Middle frontal gyrus (tissue), 1 donor: Measurements from ENCODE around the gene KCNQ5.

Experiments
- DNase-seq: peaks from one replicate; pipeline ENCODE4 v3.0.0-alpha.2; 2015; ENCODE audit warnings: low spot score; ENCODE audit errors: extremely low spot score

Gene KCNQ5

DNA sequence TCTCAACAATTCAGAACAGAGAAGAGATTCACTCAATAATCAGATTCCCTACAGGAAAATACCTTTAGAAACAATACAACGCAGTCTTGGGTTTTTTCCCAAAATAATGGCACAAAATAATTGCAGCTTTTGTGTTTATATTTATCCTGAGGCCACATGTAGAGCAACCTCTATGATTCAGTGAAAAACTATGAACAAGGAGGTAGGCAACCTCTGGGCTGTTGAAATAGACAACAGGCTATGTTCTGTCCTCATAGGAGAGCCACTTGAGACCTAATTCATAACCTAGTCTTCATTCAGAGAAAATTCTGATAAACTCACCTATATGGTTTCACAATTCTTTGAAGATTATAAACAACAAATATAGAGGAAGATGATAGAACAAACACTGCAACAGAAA, 485.2 kb downstream of the KCNQ5 start:
- DNase-seq: no peak

GRCh38 chr6:73108949-73109348, 487.1 kb downstream of the KCNQ5 start:
- no peak for DNase-seq

DNA sequence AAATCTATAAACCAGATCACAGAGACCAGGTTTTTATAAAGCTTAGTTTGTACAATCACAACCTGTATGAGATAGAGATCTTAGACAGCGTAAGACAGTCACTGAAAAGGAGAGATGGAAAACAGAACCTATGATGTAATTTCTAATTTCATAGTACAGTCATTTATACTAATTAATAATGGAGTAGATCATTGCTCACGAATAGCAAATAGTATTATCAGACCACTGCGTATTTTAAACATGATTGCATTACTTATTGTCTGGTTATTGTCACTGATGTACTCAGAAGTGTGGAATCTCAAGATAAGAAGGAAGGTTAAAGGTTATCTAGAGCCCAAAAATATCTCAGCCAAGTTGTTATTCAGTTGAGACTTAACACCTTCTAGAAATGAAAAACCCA, 487.8 kb downstream of the KCNQ5 start:
- DNase-seq: no peak

DNA sequence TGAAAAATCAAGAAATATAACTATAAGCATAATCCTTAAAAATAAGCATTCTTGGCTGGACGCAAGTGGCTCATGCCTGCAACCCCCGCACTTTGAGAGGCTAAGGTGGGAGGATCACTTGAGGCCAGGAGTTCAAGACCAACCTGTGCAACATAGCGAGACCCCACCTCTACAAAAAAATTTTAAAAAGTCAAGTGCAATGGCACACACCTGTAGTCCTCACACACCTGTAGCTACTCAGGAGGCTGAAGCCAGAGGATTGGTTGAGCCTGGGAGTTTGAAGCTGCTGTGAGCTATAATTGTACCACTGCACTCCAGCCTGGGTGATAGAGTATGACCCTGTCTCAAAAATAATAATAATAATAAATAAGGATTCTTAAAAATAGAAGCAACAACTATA, 494.5 kb downstream of the KCNQ5 start:
- no peak for DNase-seq

- DNase-seq: no peak
These were observed 499.6 kb downstream of the KCNQ5 start for GRCh38 chr6:73121421-73121993.

GRCh38 chr6:73123632-73124329, 501.9 kb downstream of the KCNQ5 start:
- DNase-seq: no peak

DNA sequence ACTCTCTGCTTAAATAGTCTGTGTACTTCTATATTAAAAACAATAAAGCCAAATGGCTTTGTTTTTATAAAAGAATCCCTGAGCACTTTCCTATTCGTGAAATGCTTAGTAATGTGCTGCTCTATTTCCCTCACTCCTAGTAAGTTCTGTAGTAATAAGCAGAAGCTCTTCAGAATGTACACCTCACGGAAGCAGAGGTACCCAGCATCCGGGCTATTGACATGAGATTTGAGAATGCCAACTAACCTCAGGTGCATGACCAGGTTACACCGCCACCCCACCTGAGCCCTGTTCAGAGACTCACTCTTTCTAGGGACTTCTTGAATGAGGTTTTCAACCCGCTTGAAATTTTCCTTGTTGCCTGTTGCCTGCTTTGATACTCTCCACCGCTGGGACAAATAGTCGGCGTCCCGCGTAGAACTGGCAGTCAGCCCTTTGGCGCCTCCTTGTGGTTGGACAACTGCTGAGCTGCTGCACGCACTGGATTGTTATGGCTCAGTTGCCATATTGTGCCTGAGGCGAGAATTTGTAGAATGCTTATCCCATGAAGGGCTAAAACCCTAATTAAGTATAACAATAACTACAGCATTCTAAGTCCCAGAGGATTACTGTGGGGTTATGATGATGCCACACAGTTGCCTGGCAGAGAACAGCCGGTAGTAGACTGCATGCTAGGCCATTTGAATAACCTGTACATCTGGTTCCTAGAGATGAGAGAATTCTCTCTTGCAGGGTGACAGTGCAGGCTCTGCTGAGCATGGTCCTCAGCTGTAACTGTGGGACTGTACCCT, 508.0 kb downstream of the KCNQ5 start:
- DNase-seq: peak; percentile 41

DNA sequence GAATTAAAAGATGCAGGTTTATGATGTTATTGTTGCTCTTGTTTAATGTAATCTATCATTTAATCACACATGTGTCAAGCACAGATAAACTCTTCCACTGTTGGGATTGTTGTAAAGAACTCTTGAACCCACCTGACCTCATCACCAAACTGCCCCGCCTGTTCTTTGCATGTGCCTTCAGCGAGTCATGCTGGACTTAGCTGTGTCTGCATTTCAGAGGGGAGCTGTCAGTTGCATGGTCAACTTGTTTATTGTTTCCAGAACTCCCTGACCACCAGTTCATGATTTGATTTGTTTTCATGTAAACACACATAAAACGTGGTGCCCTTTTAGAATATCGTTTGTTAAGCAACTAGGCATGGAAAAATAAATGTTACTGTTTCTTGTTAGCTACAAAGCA, 509.8 kb downstream of the KCNQ5 start:
- no peak for DNase-seq

DNA sequence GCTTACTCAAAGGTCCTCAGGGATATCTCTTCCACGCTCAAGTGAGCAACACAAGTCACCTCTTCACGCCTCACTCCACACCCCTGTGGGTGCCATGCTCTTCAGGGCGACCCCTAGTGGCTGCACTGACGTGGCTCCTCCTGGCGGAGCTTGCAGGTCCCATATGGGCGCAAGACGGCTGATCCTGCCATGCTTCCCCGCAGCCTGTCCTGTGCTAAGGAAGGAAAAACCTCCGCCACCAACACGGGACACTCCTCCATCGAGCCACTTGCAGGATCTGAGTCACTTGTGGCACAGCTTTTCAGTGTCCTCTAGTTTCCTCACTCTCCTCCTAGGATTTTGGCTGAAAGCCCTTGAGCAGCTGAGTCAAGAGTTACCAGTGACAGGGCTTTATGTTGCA, 512.7 kb downstream of the KCNQ5 start:
- DNase-seq: peak; percentile 30

- no peak for DNase-seq
These were observed 518.0 kb downstream of the KCNQ5 start for GRCh38 chr6:73139681-73140383.

GRCh38 chr6:73143551-73143950, 521.7 kb downstream of the KCNQ5 start:
- DNase-seq: no peak

GRCh38 chr6:73144516-73144915, 522.7 kb downstream of the KCNQ5 start:
- no peak for DNase-seq

- DNase-seq: no peak
These were observed 523.8 kb downstream of the KCNQ5 start for GRCh38 chr6:73145690-73146089.

DNA sequence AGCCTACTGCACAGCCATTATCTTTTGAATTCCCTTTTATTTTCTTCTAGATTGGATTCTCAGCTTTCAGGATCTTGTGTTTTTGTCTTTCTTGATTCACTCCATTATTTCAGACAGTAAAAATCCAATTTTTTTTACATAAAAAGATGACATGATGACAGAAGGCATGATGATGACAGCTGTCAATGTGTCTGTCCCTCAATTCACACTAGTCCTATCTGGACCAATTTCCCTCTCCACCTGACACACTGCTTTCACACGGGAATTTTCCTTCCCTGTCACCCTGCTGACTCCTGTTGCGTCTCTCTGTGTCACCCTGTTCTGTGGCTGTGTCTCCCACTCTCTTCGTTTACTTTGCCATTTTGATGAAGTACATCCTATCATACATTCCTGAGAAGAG, 529.9 kb downstream of the KCNQ5 start:
- no peak for DNase-seq

GRCh38 chr6:73152556-73152955, 530.7 kb downstream of the KCNQ5 start:
- DNase-seq: no peak

- peak; percentile 32 for DNase-seq
These were observed 531.3 kb downstream of the KCNQ5 start for GRCh38 chr6:73152966-73153757.

DNA sequence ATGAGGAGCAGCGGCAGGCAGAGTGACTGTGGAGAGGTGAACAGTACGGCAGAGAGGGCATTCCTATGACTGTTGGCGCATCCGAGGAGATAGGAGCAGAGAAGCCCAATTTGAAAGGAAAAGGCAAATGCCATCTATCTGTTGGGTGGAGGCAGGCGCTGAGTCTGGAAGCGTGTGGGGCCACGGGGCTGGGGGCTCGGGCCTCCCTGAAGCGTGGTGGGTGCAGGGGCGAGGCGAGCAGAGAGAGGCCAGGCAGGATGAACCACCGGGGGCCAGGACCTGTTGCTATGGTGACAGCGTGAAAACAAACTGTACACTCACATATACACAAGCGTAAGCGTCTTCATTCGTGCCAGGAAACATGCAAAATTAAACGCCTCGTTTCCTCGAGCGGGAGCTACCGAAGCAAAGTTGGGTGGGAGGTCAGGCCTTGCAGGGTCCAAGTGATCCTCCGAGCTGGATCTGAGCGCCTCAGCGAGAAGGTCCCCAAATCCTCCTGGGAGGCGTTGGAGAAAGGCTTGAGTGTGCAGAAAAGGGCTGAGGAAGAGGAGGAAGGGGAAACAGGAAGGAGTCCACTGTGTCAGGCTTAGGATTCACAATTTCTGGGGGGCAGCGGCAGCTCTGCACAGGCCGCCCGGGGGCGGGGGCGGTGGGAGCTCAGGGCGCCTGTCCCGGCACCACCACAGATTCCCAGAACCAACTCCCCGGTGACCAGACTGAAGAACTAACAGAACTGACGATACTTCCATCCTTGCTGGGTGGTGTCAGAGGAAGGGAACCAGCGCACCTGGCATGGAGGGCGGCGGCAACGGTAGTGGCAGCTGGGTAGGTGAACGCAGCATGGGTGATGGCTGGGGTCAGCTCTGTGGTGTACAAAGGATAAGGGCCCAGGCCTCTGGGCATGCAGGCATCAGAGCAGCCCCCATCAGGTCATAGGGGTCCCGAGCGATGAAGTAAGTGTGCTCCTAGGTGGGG, 535.2 kb downstream of the KCNQ5 start:
- no peak for DNase-seq

GRCh38 chr6:73157870-73158269, 536.0 kb downstream of the KCNQ5 start:
- no peak for DNase-seq

GRCh38 chr6:73169111-73169510, 547.2 kb downstream of the KCNQ5 start:
- no peak for DNase-seq

- DNase-seq: no peak
These were observed 547.8 kb downstream of the KCNQ5 start for GRCh38 chr6:73169633-73170032.
